CD8-positive, alpha-beta memory T cell (primary cell): ENCODE measurements around the gene PKN1. TPM values are rescaled to one million over a fixed set of nuclear protein-coding genes. Genes with fewer than 3 reads are reported as not detected.

ENCODE experiments used
- CTCF ChIA-PET: fragments of 350-600 bp; sonication (Branson Sonifier 250); formaldehyde crosslinking; loops from one replicate; lab custom pipeline; 2021; ENCODE audit warnings: antibody characterized with exemption; lab: Charles Lee
- POLR2A ChIA-PET: fragments of 350-600 bp; sonication (Branson Sonifier 250); formaldehyde crosslinking; loops from one replicate; lab custom pipeline; 2021; ENCODE audit warnings: antibody characterized with exemption; lab: Charles Lee
- DNase-seq, 5 donors: peaks; one replicate each; pipeline versions ENCODE4 v3.0.0 to v3.0.0-alpha.2; 2020 to 2022; ENCODE audit warnings: mixed read lengths in 1 of 5
- H3K27ac ChIP-seq: one replicate; pipeline ENCODE4 v1.7.0; 2013; ENCODE audit warnings: low read depth, mild to moderate bottlenecking, low read length, moderate library complexity
- H3K27me3 ChIP-seq: 2 replicates; pipeline ENCODE4 v1.7.0; 2013; ENCODE audit warnings: low read length, mild to moderate bottlenecking; ENCODE audit not compliant: insufficient read depth, poor library complexity, severe bottlenecking
- H3K36me3 ChIP-seq: 2 replicates; pipeline ENCODE4 v1.7.0; 2013; ENCODE audit warnings: mild to moderate bottlenecking, low read length, moderate library complexity; ENCODE audit not compliant: insufficient read depth
- H3K4me1 ChIP-seq: 2 replicates; pipeline ENCODE4 v1.7.0; 2013; ENCODE audit warnings: mild to moderate bottlenecking, low read length, moderate library complexity; ENCODE audit not compliant: insufficient read depth
- H3K4me3 ChIP-seq: 2 replicates; pipeline ENCODE4 v1.7.0; 2013; ENCODE audit warnings: mild to moderate bottlenecking, low read length
- H3K9me3 ChIP-seq: 2 replicates; pipeline ENCODE4 v1.7.0; 2013; ENCODE audit warnings: mild to moderate bottlenecking, low read length
- H3K27ac Mint-ChIP-seq, 8 donors: one replicate each; pipeline ENCODE4 v1.8.0; 2020 to 2021; ENCODE audit warnings: mixed read lengths in 8 of 8, mild to moderate bottlenecking in 6 of 8, inconsistent platforms in 3 of 8, moderate library complexity in 3 of 8
- H3K27me3 Mint-ChIP-seq, 2 donors: one replicate each; pipeline ENCODE4 v1.8.0; 2020 to 2021; ENCODE audit warnings: mixed read lengths in 2 of 2, mild to moderate bottlenecking in 1 of 2, moderate library complexity in 1 of 2
- H3K36me3 Mint-ChIP-seq, 3 donors: one replicate each; pipeline ENCODE4 v1.8.0; 2020 to 2021; ENCODE audit warnings: mixed read lengths in 3 of 3, inconsistent platforms in 1 of 3, mild to moderate bottlenecking in 1 of 3
- H3K4me1 Mint-ChIP-seq, 3 donors: one replicate each; pipeline ENCODE4 v1.8.0; 2020 to 2021; ENCODE audit warnings: mixed read lengths in 3 of 3, inconsistent platforms in 1 of 3, mild to moderate bottlenecking in 1 of 3
- H3K4me3 Mint-ChIP-seq, 7 donors: one replicate each; pipeline ENCODE4 v1.8.0; 2020 to 2021; ENCODE audit warnings: mixed read lengths in 7 of 7, mild to moderate bottlenecking in 6 of 7, moderate library complexity in 4 of 7, inconsistent platforms in 2 of 7
- H3K9me3 Mint-ChIP-seq, 5 donors: one replicate each; pipeline ENCODE4 v1.8.0; 2020 to 2022; ENCODE audit warnings: mixed read lengths in 5 of 5, mild to moderate bottlenecking in 3 of 5, moderate library complexity in 2 of 5, inconsistent platforms in 1 of 5
- polyA plus RNA-seq: library from polyadenylated mRNA; unstranded; fragments of 300-500 nt; fragmentation: Illumina TruSeq; gene quantifications from one replicate; pipeline ENCODE4 v1.2.3, GENCODE V29; 2021
- total RNA-seq, 2 experiments: library from RNA; stranded (reverse); gene quantifications; one replicate each; pipeline ENCODE4 v1.2.3, GENCODE V29; 2021

Gene PKN1
- total and polyA plus RNA-seq, 3 experiments from 2014 or later, result 86.6 to 205 (median 177) TPM

DNA sequence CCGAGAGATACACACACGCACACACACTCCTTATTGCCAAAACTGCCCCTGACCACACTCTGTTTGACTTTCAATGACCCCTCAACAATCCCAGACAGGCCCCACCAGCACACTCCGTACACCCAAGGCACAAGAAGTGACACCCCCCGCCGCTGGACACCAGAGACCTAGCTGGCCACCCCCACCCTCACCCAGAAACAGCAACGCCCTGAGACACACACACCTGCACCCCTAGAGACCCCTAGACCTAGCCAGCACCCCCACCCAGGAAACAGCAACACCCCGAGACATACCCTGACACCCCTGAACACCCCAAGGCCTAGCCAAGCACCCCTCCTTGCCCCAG is 43.2 kb downstream of the PKN1 start:
- H3K36me3 Mint-ChIP-seq, result peaks cover 0 to 12% (median 7%) of the 10 kb centered on the region in 3 donors
- ChIA-PET CTCF (no interaction called here), POLR2A (no interaction called here)
- H3K27me3 Mint-ChIP-seq, result peaks cover 19 to 25% of the 10 kb centered on the region in 2 donors
- no peaks in the 10 kb centered on the region for H3K9me3 Mint-ChIP-seq
- peaks cover 22 to 50% (median 30%) of the 10 kb centered on the region in 3 donors for H3K4me1 Mint-ChIP-seq
- peaks cover 23% of the 10 kb centered on the region for H3K27me3 ChIP-seq
- no peaks in the 10 kb centered on the region for H3K36me3 ChIP-seq
- DNase-seq, result no peak
- H3K4me3 Mint-ChIP-seq, result peak overlapping the region in 5 of 7 donors; percentile 2 to 49 (median 22)
- H3K9me3 ChIP-seq, result no peaks in the 10 kb centered on the region
- H3K27ac Mint-ChIP-seq, result peak overlapping the region in 5 of 8 donors; percentile 51 to 81 (median 64)
- no peak overlapping the region for H3K27ac ChIP-seq
- H3K4me1 ChIP-seq, result peaks cover 33% of the 10 kb centered on the region
- no peak overlapping the region for H3K4me3 ChIP-seq

- ChIA-PET POLR2A (no interaction called here), CTCF (interaction anchor here (3.8 to 5.7 kb wide), 2 partner anchors 28 to 45 kb away, joined by 17 to 29 read pairs; no protein-coding TSS in a partner anchor)
- H3K9me3 ChIP-seq, result no peaks in the 10 kb centered on the region
- peaks cover 32% of the 10 kb centered on the region for H3K4me1 ChIP-seq
- H3K9me3 Mint-ChIP-seq, result no peaks in the 10 kb centered on the region
- H3K36me3 ChIP-seq, result no peaks in the 10 kb centered on the region
- H3K27me3 ChIP-seq, result peaks cover 23% of the 10 kb centered on the region
- peaks cover 22 to 48% (median 30%) of the 10 kb centered on the region in 3 donors for H3K4me1 Mint-ChIP-seq
- H3K27me3 Mint-ChIP-seq, result peaks cover 19 to 25% of the 10 kb centered on the region in 2 donors
- H3K27ac ChIP-seq, result no peak overlapping the region
- H3K4me3 ChIP-seq, result no peak overlapping the region
- peak overlapping the region in 4 of 7 donors; percentile 4 to 49 (median 32) for H3K4me3 Mint-ChIP-seq
- DNase-seq, result peak in 4 of 5 donors; percentile 43 to 75 (median 58)
- peaks cover 0 to 14% (median 7%) of the 10 kb centered on the region in 3 donors for H3K36me3 Mint-ChIP-seq
- peak overlapping the region in 6 of 8 donors; percentile 34 to 81 (median 62) for H3K27ac Mint-ChIP-seq
Measured at GRCh38 chr19:14476673-14477401, 43.7 kb downstream of the PKN1 start.

DNA sequence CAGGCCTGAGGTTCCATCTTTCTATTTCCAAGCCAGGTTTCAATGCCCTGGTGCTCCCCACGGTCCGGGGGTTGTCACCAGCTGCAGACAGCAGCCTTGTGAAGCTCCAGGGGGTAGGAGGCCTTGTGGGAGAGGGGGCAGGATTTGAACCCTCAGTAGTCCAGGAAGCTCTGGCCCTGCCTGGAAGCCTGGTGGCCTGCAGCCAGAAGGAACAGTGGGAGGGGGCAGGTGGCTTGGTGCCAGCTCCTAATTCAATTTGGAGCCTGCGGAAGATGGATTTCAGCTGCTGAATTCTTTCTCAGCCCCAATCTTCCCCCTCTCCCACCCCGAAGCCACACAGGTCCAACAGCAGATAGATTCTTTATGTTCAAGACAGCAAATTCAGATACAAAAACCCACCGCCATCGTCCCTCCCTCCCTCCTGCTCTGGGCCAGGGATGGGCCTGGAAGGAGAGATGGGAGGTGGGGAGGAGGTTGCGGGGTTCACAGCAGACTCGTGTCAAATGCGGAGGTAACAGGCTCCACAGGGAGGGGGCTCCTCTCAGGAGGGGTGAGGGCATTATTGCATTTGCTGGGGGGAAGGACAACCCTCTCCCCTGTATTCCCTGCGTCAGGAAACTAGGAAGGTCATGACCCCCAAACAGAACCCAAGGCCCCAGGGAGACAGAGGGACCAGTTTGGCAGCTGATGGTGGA is 44.5 kb downstream of the PKN1 start:
- Mint-ChIP-seq H3K27me3 (peaks cover 19 to 25% of the 10 kb centered on the region in 2 donors), H3K4me1 (peaks cover 21 to 41% (median 30%) of the 10 kb centered on the region in 3 donors), H3K36me3 (peaks cover 1 to 19% (median 7%) of the 10 kb centered on the region in 3 donors), H3K9me3 (no peaks in the 10 kb centered on the region), H3K4me3 (peak overlapping the region in 1 of 7 donors; percentile 36), H3K27ac (no peak overlapping the region)
- Histone ChIP-seq H3K4me1 (peaks cover 25% of the 10 kb centered on the region), H3K9me3 (no peaks in the 10 kb centered on the region), H3K27me3 (peaks cover 20% of the 10 kb centered on the region), H3K36me3 (no peaks in the 10 kb centered on the region), H3K27ac (no peak overlapping the region), H3K4me3 (no peak overlapping the region)
- POLR2A ChIA-PET, result interaction anchor here (0.9 kb wide), 1 partner anchor 53 kb away, joined by 3 read pairs; no protein-coding TSS in a partner anchor
- no peak for DNase-seq
- CTCF ChIA-PET, result interaction anchor here (1.4 to 5.7 kb wide), 5 partner anchors 11 to 48 kb away, joined by 3 to 29 read pairs (median 17); no protein-coding TSS in a partner anchor

GRCh38 chr19:14478113-14478545 is 45.0 kb downstream of the PKN1 start:
- H3K4me1 Mint-ChIP-seq, result peaks cover 18 to 35% (median 25%) of the 10 kb centered on the region in 3 donors
- CTCF ChIA-PET, result interaction anchor here (1.0 to 5.7 kb wide), 9 partner anchors 9 to 89 kb away, joined by 3 to 29 read pairs (median 8); partner anchors contain the start of gene DNAJB1
- POLR2A ChIA-PET, result interaction anchor here (0.9 kb wide), 1 partner anchor 53 kb away, joined by 3 read pairs; no protein-coding TSS in a partner anchor

DNA sequence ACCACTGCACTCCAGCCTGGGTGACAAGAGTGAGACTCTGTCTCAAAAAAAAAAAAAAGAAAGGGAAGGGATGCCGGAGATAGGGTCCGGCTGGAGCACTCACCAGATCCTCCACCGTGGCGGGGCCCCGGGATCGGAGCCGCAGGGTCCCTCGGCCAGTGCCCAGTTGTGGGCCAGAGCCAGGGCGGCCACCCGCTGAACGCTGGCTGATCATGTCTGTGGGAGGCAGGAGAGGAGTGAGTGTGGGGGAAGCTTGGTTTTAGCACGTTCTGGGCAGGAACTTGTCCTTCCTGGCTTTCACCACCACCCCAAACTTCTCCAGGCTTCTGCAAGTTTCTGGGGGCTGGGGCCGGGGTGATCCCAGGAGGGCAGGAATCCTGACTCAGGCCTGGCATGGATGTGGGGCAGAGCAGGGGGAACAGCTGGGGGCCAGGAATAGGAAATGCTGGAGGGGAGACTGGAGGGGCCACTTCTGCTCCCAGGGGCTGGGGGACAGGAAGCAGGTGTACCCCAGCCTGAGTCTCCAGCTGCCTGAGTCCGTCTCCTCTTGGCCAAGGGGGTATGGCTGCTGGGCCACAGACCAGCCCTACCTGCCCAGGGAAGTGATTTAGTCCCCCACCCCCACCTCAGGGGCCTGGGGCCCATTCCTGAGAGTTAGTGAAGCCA is 46.3 kb downstream of the PKN1 start:
- no peak for DNase-seq
- H3K27ac ChIP-seq, result no peak overlapping the region
- ChIA-PET CTCF (interaction anchor here (0.7 to 5.7 kb wide), 35 partner anchors 9 to 705 kb away, joined by 3 to 29 read pairs (median 5); partner anchors contain the start of genes ADGRE5, ASF1B, C19orf53 and DNAJB1), POLR2A (interaction anchor here (0.6 to 0.7 kb wide), 2 partner anchors 109 to 705 kb away, joined by 4 to 5 read pairs; partner anchors contain the start of gene C19orf53)
- H3K4me3 ChIP-seq, result no peak overlapping the region
- Mint-ChIP-seq H3K27ac (no peak overlapping the region), H3K36me3 (peaks cover 1 to 23% (median 7%) of the 10 kb centered on the region in 3 donors), H3K27me3 (peaks cover 13 to 14% of the 10 kb centered on the region in 2 donors), H3K9me3 (no peaks in the 10 kb centered on the region), H3K4me3 (no peak overlapping the region), H3K4me1 (peaks cover 16 to 29% (median 21%) of the 10 kb centered on the region in 3 donors)
- no peaks in the 10 kb centered on the region for H3K9me3 ChIP-seq
- peaks cover 16% of the 10 kb centered on the region for H3K4me1 ChIP-seq
- peaks cover 7% of the 10 kb centered on the region for H3K27me3 ChIP-seq
- H3K36me3 ChIP-seq, result no peaks in the 10 kb centered on the region

More at GRCh38 chr19:14478113-14478545, 45.0 kb downstream of the PKN1 start:
- DNase-seq, result no peak
- no peak overlapping the region for H3K27ac ChIP-seq
- no peak overlapping the region for H3K4me3 ChIP-seq
- peaks cover 16 to 19% of the 10 kb centered on the region in 2 donors for H3K27me3 Mint-ChIP-seq
- peaks cover 1 to 21% (median 7%) of the 10 kb centered on the region in 3 donors for H3K36me3 Mint-ChIP-seq
- H3K9me3 Mint-ChIP-seq, result no peaks in the 10 kb centered on the region
- peaks cover 15% of the 10 kb centered on the region for H3K27me3 ChIP-seq
- no peaks in the 10 kb centered on the region for H3K36me3 ChIP-seq
- H3K4me3 Mint-ChIP-seq, result no peak overlapping the region
- no peaks in the 10 kb centered on the region for H3K9me3 ChIP-seq
- H3K4me1 ChIP-seq, result peaks cover 20% of the 10 kb centered on the region
- no peak overlapping the region for H3K27ac Mint-ChIP-seq

- DNase-seq, result peak; percentile 58 to 78 (median 62)
- H3K36me3 Mint-ChIP-seq, result peaks cover 1 to 23% (median 7%) of the 10 kb centered on the region in 3 donors
- Histone ChIP-seq H3K27me3 (peaks cover under 1% of the 10 kb centered on the region), H3K4me1 (peaks cover 10% of the 10 kb centered on the region), H3K9me3 (no peaks in the 10 kb centered on the region), H3K27ac (no peak overlapping the region), H3K36me3 (no peaks in the 10 kb centered on the region), H3K4me3 (no peak overlapping the region)
- peak overlapping the region in 1 of 8 donors; percentile 66 for H3K27ac Mint-ChIP-seq
- POLR2A ChIA-PET, result interaction anchor here (0.6 to 0.9 kb wide), 3 partner anchors 7 to 110 kb away, joined by 3 to 5 read pairs (median 4); no protein-coding TSS in a partner anchor
- H3K4me1 Mint-ChIP-seq, result peaks cover 12 to 23% (median 16%) of the 10 kb centered on the region in 3 donors
- no peaks in the 10 kb centered on the region for H3K9me3 Mint-ChIP-seq
- peak overlapping the region in 2 of 7 donors; percentile 49 to 63 for H3K4me3 Mint-ChIP-seq
- peaks cover 9 to 10% of the 10 kb centered on the region in 2 donors for H3K27me3 Mint-ChIP-seq
- CTCF ChIA-PET, result interaction anchor here (0.7 to 5.7 kb wide), 38 partner anchors 9 to 706 kb away, joined by 3 to 29 read pairs (median 5); partner anchors contain the start of genes ADGRE5, ASF1B, C19orf53 and DNAJB1
Measured at GRCh38 chr19:14479975-14480699, 47.0 kb downstream of the PKN1 start.
